ENCODE data around the gene KIAA0408. TPM values are rescaled to one million over a fixed set of nuclear protein-coding genes. Genes with fewer than 3 reads are reported as not detected.

The KIAA0408 gene
- total RNA-seq, 1 experiment from 2014 or later: 3.1 TPM

DNA sequence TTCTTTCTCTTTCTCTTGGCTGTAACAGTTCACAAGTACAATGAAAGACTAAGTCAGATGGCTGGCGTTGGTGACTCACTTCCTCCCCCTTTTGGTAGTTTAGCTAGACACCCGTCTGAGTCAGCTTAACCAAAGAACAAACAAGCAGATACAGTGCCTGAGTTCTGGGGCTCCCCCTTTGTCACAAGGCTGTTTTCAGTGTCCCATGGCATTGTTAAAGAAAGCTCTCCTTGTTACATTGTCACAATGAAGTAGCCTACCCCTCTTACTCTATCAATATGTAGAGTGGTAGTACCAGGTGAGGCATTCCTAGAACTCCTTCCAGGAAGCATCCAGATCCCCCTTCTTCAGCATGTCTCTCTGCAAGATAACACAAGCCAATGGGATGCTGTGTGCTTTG, 38.6 kb downstream of the KIAA0408 start:
- Histone ChIP-seq H3K4me2 (ENCODE audit: insufficient read depth, insufficient read length, low read length) (no peak overlapping the region), H3K9me3 (ENCODE audit: control insufficient read depth, low read depth, low read length) (no peaks in the 10 kb centered on the region)
- WGBS (ENCODE audit: extremely low coverage, insufficient read length, low lambda C conversion rate): no CpG with 5 or more reads among the region's 2 CpGs

More for the DNA sequence above, 38.6 kb downstream of the KIAA0408 start:
- Histone ChIP-seq H3K23ac (ENCODE audit: insufficient read length, low read depth, low read length) (no peak overlapping the region), H2BK15ac (ENCODE audit: low read depth, low read length) (no peak overlapping the region), H3K4me1 (ENCODE audit: insufficient read depth, low read length) (no peaks in the 10 kb centered on the region), H3K27me3 (ENCODE audit: insufficient read depth, low read length) (no peaks in the 10 kb centered on the region), H2BK20ac (ENCODE audit: low read depth, low read length, poor library complexity, severe bottlenecking) (no peak overlapping the region), H3K27ac (ENCODE audit: insufficient read length, low read depth, low read length) (no peak overlapping the region), H4K91ac (ENCODE audit: insufficient read length, low read depth, low read length) (no peak overlapping the region), H2AK5ac (ENCODE audit: insufficient read length, low read length) (no peak overlapping the region), H3K56ac (ENCODE audit: insufficient read length, low read depth, low read length) (no peak overlapping the region), H3K14ac (ENCODE audit: insufficient read depth, low read length) (no peak overlapping the region), H2BK5ac (ENCODE audit: insufficient read length, low read length) (no peak overlapping the region), H3K79me1 (ENCODE audit: insufficient read depth, low read depth, low read length, poor library complexity, severe bottlenecking) (no peaks in the 10 kb centered on the region), H4K8ac (replicated peaks; ENCODE audit: insufficient read length, low read depth, low read length) (no peak overlapping the region), H3K23me2 (ENCODE audit: insufficient read length, low read depth, low read length, poor library complexity, severe bottlenecking) (no peaks in the 10 kb centered on the region), H3K79me2 (ENCODE audit: insufficient read depth, low read length) (no peaks in the 10 kb centered on the region), H3K18ac (ENCODE audit: insufficient read length, low read depth, low read length) (no peak overlapping the region), H3K9ac (ENCODE audit: extremely low read depth, insufficient read length, low read length) (no peak overlapping the region), H2BK12ac (ENCODE audit: insufficient read length, low read depth, low read length) (no peak overlapping the region), H4K5ac (ENCODE audit: insufficient read length, low read depth, low read length) (no peak overlapping the region), H3T11ph (ENCODE audit: low read length) (no peak overlapping the region), H4K20me1 (ENCODE audit: control insufficient read depth, insufficient read depth, insufficient read length) (no peaks in the 10 kb centered on the region), H2BK120ac (ENCODE audit: low read depth, low read length, poor library complexity, severe bottlenecking) (no peak overlapping the region), H3K4ac (ENCODE audit: low read depth, low read length) (no peak overlapping the region), H2AFZ (ENCODE audit: low read length) (no peak overlapping the region)
- no peaks in the 10 kb centered on the region for H3K36me3 Mint-ChIP-seq (ENCODE audit: insufficient read depth in 1 of 3, low read depth in 3 of 3)
- H3K4me3 Mint-ChIP-seq: no peak overlapping the region
- peaks cover 10% of the 10 kb centered on the region in 2 experiments for H3K4me1 Mint-ChIP-seq
- H3K27me3 Mint-ChIP-seq (ENCODE audit: low read depth): no peaks in the 10 kb centered on the region
- H3K27ac Mint-ChIP-seq: peak overlapping the region; percentile 50 to 91 (median 62); a peak in 6 of 7 replicates
- no peaks in the 10 kb centered on the region for H3K9me3 Mint-ChIP-seq
- TF ChIP-seq, protein P1, sequence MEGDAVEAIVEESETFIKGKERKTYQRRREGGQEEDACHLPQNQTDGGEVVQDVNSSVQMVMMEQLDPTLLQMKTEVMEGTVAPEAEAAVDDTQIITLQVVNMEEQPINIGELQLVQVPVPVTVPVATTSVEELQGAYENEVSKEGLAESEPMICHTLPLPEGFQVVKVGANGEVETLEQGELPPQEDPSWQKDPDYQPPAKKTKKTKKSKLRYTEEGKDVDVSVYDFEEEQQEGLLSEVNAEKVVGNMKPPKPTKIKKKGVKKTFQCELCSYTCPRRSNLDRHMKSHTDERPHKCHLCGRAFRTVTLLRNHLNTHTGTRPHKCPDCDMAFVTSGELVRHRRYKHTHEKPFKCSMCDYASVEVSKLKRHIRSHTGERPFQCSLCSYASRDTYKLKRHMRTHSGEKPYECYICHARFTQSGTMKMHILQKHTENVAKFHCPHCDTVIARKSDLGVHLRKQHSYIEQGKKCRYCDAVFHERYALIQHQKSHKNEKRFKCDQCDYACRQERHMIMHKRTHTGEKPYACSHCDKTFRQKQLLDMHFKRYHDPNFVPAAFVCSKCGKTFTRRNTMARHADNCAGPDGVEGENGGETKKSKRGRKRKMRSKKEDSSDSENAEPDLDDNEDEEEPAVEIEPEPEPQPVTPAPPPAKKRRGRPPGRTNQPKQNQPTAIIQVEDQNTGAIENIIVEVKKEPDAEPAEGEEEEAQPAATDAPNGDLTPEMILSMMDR (conservative IDR thresholded peaks at IDR 0.05): peak; percentile 76
- DNase-seq: peak; percentile 82

Measured in H9 (cell line).